WI38 (cell line): ENCODE results near the gene MTFR2.

Source experiments
- H3K4me3 ChIP-seq: 2 replicates; pipeline ENCODE4 v1.5.1; 2011; ENCODE audit warnings: low read depth, mild to moderate bottlenecking, control low read depth, low read length
- CTCF ChIP-seq: IDR thresholded peaks from 2 replicates; pipeline ENCODE4 v1.5.1; 2012; ENCODE audit warnings: low read depth, mild to moderate bottlenecking, control low read depth, low read length

MTFR2 gene

GRCh38 chr6:136253734-136254133, 3.6 kb upstream of the MTFR2 start:
- no peak overlapping the region for H3K4me3 ChIP-seq
- TF ChIP-seq CTCF = no peak

- H3K4me3 ChIP-seq = no peak overlapping the region
- TF ChIP-seq CTCF = no peak
These were observed 2.3 kb upstream of the MTFR2 start for GRCh38 chr6:136252441-136252840.

DNA sequence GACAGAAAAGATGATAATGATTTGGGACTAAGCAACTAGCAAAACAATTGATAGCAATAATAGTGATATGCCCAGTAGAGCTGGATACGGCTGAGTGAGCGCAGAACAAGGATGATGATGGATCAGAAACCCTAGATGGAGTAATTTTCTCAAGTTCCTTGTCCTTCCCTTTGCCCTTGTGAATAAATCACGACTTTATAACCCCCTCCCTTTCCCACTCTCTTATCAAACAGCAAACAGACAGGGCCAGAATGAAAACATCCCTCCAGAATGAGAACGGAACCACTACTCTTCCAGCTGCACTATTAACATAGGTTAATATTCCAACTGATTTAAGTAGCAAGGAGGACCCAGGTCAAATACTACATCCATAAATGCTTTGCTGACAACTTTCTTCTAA, 1.3 kb upstream of the MTFR2 start:
- TF ChIP-seq CTCF = no peak
- H3K4me3 ChIP-seq = no peak overlapping the region

DNA sequence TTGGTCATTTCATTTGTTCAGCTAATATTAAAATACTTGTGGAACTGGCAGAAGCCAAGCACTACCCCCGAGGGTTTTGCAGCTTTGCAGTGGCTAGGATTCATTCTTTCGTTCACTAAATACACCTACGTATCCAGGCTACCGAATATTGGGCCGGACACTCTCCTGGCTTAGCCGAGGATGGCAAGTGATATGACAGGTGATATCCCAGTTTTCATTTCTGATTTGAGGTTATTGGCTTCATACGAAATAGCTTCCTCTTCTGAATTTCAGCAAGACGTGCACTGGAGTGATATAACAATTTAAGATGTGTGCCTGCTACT, 536 bp upstream of the MTFR2 start:
- peak overlapping the region; percentile 68 for H3K4me3 ChIP-seq
- no peak for TF ChIP-seq CTCF

DNA sequence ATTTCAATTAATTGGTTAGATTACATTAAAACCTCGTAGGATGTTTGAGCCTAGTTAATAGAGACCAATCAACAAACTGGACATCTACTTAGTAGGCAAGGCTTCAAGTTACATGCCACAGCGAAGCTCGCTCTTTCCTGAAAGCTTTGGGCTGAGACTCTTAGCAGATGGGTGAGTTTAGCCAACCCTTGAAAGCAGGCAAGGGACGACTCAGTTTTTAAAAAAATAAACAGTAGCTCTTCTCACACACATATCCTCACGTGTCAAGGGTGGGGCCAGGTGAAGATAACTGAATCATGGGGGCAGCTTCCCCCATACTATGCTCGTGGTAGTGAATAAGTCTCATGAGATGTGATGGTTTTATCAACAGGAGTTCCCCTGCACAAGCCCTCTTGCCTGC, 775 bp downstream of the MTFR2 start:
- TF ChIP-seq CTCF = no peak
- peak overlapping the region; percentile 68 for H3K4me3 ChIP-seq

DNA sequence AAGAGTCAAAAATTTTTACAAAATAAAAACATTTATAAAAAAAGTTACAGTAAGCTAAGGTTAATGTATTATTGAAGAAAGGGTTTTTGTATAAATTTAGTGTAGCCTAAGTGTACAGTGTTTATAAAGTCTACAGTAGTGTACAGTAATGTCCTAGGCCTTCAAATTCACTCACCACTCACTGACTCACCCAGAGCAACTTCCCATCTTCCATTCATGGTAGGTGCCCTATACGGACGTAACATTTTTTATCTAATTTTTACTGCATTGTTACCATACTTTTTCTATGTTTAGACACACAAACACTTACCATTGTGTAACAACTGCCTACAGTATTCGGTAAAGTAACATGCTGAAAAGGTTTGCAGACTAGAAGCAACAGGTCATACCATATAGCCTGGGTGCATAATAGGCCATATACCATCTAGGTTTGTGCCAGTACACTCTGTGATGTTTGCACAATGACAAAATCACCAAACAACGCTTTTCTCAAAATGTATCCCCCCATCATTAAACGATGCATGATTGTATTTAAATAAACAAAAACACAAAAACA, 6.0 kb downstream of the MTFR2 start:
- no peak overlapping the region for H3K4me3 ChIP-seq

More for the DNA sequence above, 6.0 kb downstream of the MTFR2 start:
- TF ChIP-seq CTCF = no peak
